ENCODE data around the gene ZNF581.

DNA sequence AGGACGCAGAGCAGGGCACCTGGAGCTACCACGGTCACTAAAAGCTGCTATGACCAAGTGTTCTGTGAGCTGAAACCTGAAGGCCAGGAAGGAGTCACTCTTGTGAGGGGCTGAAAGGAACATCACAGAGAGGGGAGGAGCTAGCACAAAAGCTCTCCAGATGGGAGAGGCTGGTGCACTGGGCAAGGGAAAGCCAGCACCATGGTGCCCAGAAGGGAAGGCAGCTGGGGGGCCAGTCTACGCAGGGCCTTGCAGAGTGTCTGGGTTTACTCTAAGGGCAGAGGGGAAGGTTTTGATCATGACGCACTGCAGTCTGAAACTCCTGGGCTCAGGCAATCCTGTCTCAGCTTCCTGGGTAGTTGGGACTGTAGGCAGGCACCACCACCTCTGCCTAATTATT is 6.7 kb upstream of the ZNF581 start:
- TF ChIP-seq, protein P1, sequence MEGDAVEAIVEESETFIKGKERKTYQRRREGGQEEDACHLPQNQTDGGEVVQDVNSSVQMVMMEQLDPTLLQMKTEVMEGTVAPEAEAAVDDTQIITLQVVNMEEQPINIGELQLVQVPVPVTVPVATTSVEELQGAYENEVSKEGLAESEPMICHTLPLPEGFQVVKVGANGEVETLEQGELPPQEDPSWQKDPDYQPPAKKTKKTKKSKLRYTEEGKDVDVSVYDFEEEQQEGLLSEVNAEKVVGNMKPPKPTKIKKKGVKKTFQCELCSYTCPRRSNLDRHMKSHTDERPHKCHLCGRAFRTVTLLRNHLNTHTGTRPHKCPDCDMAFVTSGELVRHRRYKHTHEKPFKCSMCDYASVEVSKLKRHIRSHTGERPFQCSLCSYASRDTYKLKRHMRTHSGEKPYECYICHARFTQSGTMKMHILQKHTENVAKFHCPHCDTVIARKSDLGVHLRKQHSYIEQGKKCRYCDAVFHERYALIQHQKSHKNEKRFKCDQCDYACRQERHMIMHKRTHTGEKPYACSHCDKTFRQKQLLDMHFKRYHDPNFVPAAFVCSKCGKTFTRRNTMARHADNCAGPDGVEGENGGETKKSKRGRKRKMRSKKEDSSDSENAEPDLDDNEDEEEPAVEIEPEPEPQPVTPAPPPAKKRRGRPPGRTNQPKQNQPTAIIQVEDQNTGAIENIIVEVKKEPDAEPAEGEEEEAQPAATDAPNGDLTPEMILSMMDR (IDR thresholded peaks at IDR 0.05; ENCODE audit: insufficient read depth, low read depth, low read length) = no peak
- no peak for TF ChIP-seq EZH2 (IDR thresholded peaks at IDR 0.05; ENCODE audit: insufficient read depth, low read length)
